ENCODE results near the gene SMIM33. TPM values are rescaled to one million over a fixed set of nuclear protein-coding genes. Genes with fewer than 3 reads are reported as not detected.

The SMIM33 gene
- total and polyA plus RNA-seq, 10 of the 15 experiments (the other 5 are each of a cell fraction or from before 2014, with no cell fraction given): 0.03 to 0.25 (median 0.07) TPM; not detected in 4

- TF ChIP-seq BACH1 (IDR thresholded peaks at IDR 0.05; ENCODE audit: borderline replicate concordance) (peak; percentile 90; the same call in 1 of the 2 replicates), IRF3 (IDR thresholded peaks at IDR 0.05) (no peak), ELK1 (IDR thresholded peaks at IDR 0.05; ENCODE audit: low read depth, low read length) (no peak), TCF7 (IDR thresholded peaks at IDR 0.05; ENCODE audit: borderline replicate concordance) (no peak), USF2 (IDR thresholded peaks at IDR 0.05; ENCODE audit: borderline replicate concordance, low read depth, low read length) (no peak), RFX5 (IDR thresholded peaks at IDR 0.05; ENCODE audit: low read depth, low read length) (no peak), ZSCAN29 (IDR thresholded peaks at IDR 0.05) (no peak), STAT3 (IDR thresholded peaks at IDR 0.05; ENCODE audit: low read depth, low read length) (peak; percentile 28; the same call in 1 of the 2 replicates), SKIL (IDR thresholded peaks at IDR 0.05; ENCODE audit: low read depth, poor library complexity, severe bottlenecking) (peak; percentile 97), BMI1 (IDR thresholded peaks at IDR 0.05; ENCODE audit: borderline replicate concordance) (peak; percentile 84), WRNIP1 (IDR thresholded peaks at IDR 0.05; ENCODE audit: borderline replicate concordance, low read depth, low read length) (no peak), MTA3 (IDR thresholded peaks at IDR 0.05; ENCODE audit: borderline replicate concordance, low read length) (peak; percentile 93; the same call in 1 of the 2 replicates), TCF12 (IDR thresholded peaks at IDR 0.05; ENCODE audit: low read depth, low read length) (no peak; the same call in 1 of the 2 replicates), PBX3 (IDR thresholded peaks at IDR 0.05; ENCODE audit: insufficient replicate concordance, low read depth, low read length) (no peak), ZNF24 (IDR thresholded peaks at IDR 0.05) (0 out of 2 replicates have a peak, but pooled peaks have one; percentile 47), ZBTB11 (CRISPR knock-in tag; IDR thresholded peaks at IDR 0.05) (no peak), MAX (IDR thresholded peaks at IDR 0.05; ENCODE audit: low read depth, low read length) (no peak), PML (IDR thresholded peaks at IDR 0.05; ENCODE audit: low read length) (peak; percentile 82), CREB1 (IDR thresholded peaks at IDR 0.05; ENCODE audit: low read depth) (peak; percentile 84)
Measured at GRCh38 chr5:139446956-139447779, 23.6 kb upstream of the SMIM33 start (continued).

All from GM12878 (cell line).